Peyer's patch (tissue), 4 donors: Measurements from ENCODE around the gene GABRD.

Source experiments
- CTCF ChIP-seq, 6 experiments: fragments of 450-650 bp in 4 of 6; fragments of 200-600 bp in 2 of 6; sonication (generic) in 1 of 6; IDR thresholded peaks; one replicate each; pipeline ENCODE4 v1.5.1; 2017 to 2019; ENCODE audit warnings: antibody characterized with exemption in 6 of 6, mild to moderate bottlenecking in 3 of 6, moderate library complexity in 1 of 6
- POLR2A ChIP-seq, 2 donors: fragments of 450-650 bp; IDR thresholded peaks; one replicate each; pipeline ENCODE4 v1.5.1; 2017; ENCODE audit warnings: antibody characterized with exemption in 2 of 2, mild to moderate bottlenecking in 2 of 2, moderate library complexity in 2 of 2

- TF ChIP-seq POLR2A (IDR thresholded peaks at IDR 0.05) (no peak), CTCF (IDR thresholded peaks at IDR 0.05) (no peak)
Measured at GRCh38 chr1:2027961-2028583, 8.9 kb downstream of the GABRD start.
